ENCODE measurements around the gene ABCC2. TPM values are rescaled to one million over a fixed set of nuclear protein-coding genes. Genes with fewer than 3 reads are reported as not detected.

ABCC2 gene
- total RNA-seq, 1 donor from 2014 or later = 0.04 TPM

- DNase-seq (ENCODE audit: low read depth) = no peak
- H3K4me3 ChIP-seq (ENCODE audit: low read depth, low read length) = no peak overlapping the region
- no peaks in the 10 kb centered on the region for H3K27me3 ChIP-seq (ENCODE audit: control insufficient read depth, insufficient read depth, low read length)
- H3K36me3 ChIP-seq (ENCODE audit: control insufficient read depth, insufficient read depth, low read length) = no peaks in the 10 kb centered on the region
- TF ChIP-seq CTCF (IDR thresholded peaks at IDR 0.05; ENCODE audit: insufficient read depth, low read length, poor library complexity, severe bottlenecking) = no peak
Observed at GRCh38 chr10:99777918-99778714, 4.3 kb upstream of the ABCC2 start.

- TF ChIP-seq CTCF (IDR thresholded peaks at IDR 0.05; ENCODE audit: insufficient read depth, low read length, poor library complexity, severe bottlenecking) = no peak
- no peaks in the 10 kb centered on the region for H3K27me3 ChIP-seq (ENCODE audit: control insufficient read depth, insufficient read depth, low read length)
- no peaks in the 10 kb centered on the region for H3K36me3 ChIP-seq (ENCODE audit: control insufficient read depth, insufficient read depth, low read length)
- H3K4me3 ChIP-seq (ENCODE audit: low read depth, low read length) = no peak overlapping the region
- DNase-seq (ENCODE audit: low read depth) = no peak
Observed at GRCh38 chr10:99779335-99779734, 3.1 kb upstream of the ABCC2 start.

DNA sequence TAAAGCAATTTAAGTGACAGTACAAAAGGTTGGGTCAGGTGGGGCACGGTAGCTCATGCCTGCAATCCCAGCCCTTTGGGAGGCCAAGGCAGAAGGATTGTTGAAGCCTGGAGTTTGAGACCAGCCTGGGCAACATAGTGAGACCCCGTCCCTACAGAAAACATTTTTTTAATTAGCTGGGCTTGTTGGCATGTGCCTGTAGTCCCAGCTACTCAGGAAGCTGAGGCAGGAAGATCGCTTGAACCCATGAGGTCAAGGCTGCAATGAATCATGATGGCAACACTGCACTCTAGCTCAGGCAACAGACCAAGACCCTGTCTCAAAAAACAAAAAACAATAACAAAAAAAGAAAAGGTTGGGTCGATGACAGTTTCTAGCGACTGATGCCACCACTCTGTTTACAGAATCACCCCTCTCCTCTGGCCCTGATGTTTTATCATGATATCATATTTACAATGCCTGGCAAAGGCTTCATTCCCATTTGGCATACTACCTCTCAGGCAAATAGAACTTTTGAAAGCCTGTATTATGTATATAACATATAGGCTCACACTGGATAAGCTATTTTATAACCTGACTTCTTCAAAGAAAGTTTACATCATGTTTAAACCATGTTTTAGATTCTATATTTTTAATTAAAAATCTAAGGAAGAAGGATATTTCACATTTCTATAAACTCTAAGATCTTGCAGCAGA, 558 bp upstream of the ABCC2 start:
- no peak for TF ChIP-seq CTCF (IDR thresholded peaks at IDR 0.05; ENCODE audit: insufficient read depth, low read length, poor library complexity, severe bottlenecking)
- Histone ChIP-seq H3K27me3 (ENCODE audit: control insufficient read depth, insufficient read depth, low read length) (no peaks in the 10 kb centered on the region), H3K36me3 (ENCODE audit: control insufficient read depth, insufficient read depth, low read length) (no peaks in the 10 kb centered on the region), H3K4me3 (ENCODE audit: low read depth, low read length) (no peak overlapping the region)
- no peak for DNase-seq (ENCODE audit: low read depth)

DNA sequence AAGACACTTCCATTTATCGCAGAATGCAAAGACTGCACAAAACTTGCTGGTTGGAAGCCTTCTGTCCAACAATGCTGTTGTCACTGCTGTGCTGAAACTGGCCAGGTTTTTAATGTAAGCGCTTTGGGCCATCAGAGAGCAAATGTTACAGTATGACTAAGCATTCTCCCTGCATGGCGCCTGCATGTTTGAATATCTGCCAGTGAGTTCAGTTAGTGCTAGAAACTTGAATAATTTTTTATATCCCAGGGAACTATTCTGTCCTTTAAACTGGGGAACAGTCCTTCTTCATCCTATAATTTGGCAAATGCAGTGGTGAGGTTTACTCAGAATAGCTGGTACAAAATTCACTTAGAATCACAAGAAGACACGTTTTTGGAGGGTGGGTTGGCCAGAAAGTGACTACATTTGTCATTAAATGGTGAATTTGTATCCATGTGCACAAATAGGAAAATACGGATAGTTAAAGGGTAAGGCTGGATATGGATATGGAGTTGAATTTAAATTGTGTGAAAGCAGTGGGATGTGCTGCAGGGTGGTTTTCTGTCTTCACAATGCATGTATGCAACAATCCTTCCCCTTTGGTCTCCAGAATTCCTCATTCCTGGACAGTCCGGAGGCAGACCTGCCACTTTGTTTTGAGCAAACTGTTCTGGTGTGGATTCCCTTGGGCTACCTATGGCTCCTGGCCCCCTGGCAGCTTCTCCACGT, 1.7 kb downstream of the ABCC2 start:
- H3K4me3 ChIP-seq (ENCODE audit: low read depth, low read length) = no peak overlapping the region
- no peaks in the 10 kb centered on the region for H3K27me3 ChIP-seq (ENCODE audit: control insufficient read depth, insufficient read depth, low read length)
- DNase-seq (ENCODE audit: low read depth) = no peak
- H3K36me3 ChIP-seq (ENCODE audit: control insufficient read depth, insufficient read depth, low read length) = no peaks in the 10 kb centered on the region
- TF ChIP-seq CTCF (IDR thresholded peaks at IDR 0.05; ENCODE audit: insufficient read depth, low read length, poor library complexity, severe bottlenecking) = no peak

DNA sequence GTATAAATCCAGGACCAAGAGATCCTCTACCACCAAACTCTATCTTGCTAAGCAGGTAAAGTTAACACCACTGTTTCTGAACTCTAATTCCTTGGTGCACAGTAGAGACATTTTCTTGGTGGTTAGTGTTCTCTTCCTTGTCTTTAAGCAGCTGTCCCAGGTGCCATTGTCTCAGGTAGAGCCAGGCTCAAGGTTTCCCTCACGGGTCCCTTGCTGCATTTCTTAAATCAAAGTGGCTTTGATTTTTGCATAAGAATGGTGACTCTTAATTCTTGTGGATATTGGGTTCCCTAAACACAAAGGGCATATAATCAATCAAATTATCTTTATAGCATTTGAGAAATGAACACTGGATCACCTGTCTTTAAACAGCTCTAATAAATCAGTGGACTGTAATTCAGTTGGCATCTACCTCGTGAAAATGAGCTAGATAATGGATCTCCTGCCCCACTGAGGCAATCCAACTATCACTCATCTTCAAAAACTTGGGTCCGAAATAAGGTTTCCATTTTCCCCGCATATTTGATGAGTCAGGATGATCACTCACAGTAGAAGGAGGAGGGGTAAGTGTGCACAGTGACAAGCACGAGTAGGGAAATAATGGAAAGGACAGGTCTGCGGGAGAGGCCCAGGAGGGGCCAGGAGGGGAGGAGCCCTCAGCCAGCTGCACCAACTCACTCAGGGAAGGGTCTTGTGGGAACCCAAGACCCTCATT, 2.4 kb downstream of the ABCC2 start:
- no peak overlapping the region for H3K4me3 ChIP-seq (ENCODE audit: low read depth, low read length)

More for the DNA sequence above, 2.4 kb downstream of the ABCC2 start:
- Histone ChIP-seq H3K36me3 (ENCODE audit: control insufficient read depth, insufficient read depth, low read length) (no peaks in the 10 kb centered on the region), H3K27me3 (ENCODE audit: control insufficient read depth, insufficient read depth, low read length) (no peaks in the 10 kb centered on the region)
- TF ChIP-seq CTCF (IDR thresholded peaks at IDR 0.05; ENCODE audit: insufficient read depth, low read length, poor library complexity, severe bottlenecking) = no peak
- DNase-seq (ENCODE audit: low read depth) = no peak
